Bronchial epithelial cell (primary cell): ENCODE data around the gene CACNA1H. TPM values are rescaled to one million over a fixed set of nuclear protein-coding genes. Genes with fewer than 3 reads are reported as not detected.

Experiments used
- DNase-seq: peaks from one replicate; pipeline ENCODE4 v3.0.0-alpha.2; 2010; ENCODE audit warnings: low read depth
- FAIRE-seq: peaks from 2 replicates; lab custom pipeline; 2011; peaks lifted over from hg19 to GRCh38; lab: Jason Lieb, UNC
- H3K27me3 ChIP-seq: 2 replicates; pipeline ENCODE4 v1.5.1; 2011; ENCODE audit warnings: low read length; ENCODE audit not compliant: control insufficient read depth, insufficient read depth
- H3K36me3 ChIP-seq: 2 replicates; pipeline ENCODE4 v1.5.1; 2011; ENCODE audit warnings: low read length; ENCODE audit not compliant: control insufficient read depth, insufficient read depth
- H3K4me3 ChIP-seq: 2 replicates; pipeline ENCODE4 v1.5.1; 2011; ENCODE audit warnings: mild to moderate bottlenecking, low read depth, low read length, control low read depth
- total RNA-seq: library from RNA; depleted of rRNA; stranded (reverse); fragments of >200 nt; gene quantifications from 2 replicates; pipeline ENCODE4 v1.2.1, GENCODE V29; 2014
- TF ChIP-seq, protein P1 (sequence below): IDR thresholded peaks from 2 replicates; pipeline ENCODE4 v1.5.1; 2011; ENCODE audit warnings: mild to moderate bottlenecking, moderate library complexity, low read length, control low read depth, inconsistent platforms; ENCODE audit not compliant: insufficient read depth, severe bottlenecking

The CACNA1H gene
- total RNA-seq, 1 donor from 2014 or later: not detected

DNA sequence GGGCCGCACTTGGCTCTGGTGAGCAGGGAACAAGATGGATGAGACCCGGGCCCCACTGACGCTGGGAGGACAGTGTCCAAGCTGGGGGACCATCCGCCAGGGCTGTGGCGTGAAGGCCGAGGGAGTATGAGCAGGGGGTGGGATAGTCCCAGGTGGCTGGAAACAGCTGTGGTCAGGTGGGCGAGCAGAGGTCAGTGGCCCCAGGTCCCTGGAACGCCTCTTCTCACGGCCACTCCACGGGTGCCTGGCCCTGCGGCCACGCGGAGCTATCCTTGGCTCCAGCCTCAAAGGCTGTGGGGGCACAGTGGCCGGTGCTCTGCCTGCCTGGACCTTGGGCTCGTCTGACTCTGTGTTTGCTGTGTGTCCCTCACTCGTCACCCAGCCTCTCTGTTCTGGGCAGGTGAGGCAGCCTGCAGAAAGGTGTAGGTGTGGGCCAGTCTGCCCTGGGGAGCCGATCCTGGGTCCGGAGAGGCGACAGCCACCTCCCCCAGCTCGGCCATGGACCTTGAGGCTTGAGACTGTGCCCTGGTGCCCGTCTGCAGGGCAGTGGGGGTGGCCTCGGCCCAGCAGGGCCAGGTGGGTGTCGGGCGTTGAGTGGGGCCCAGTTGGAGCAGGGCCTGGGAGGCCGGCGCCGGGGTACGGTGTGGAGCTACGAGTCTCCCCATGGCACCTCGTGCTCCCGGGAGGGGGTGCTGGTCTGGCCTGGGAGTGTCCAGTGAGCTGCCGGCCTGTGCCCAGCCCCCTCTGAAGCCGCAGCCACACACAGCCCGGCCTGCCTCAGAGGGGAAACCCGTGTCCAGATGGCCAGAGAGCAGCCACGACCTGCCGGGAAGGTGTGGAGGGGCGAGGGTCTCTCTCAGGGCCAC, 10.0 kb downstream of the CACNA1H start:
- no peak overlapping the region for H3K4me3 ChIP-seq
- TF ChIP-seq, protein P1, sequence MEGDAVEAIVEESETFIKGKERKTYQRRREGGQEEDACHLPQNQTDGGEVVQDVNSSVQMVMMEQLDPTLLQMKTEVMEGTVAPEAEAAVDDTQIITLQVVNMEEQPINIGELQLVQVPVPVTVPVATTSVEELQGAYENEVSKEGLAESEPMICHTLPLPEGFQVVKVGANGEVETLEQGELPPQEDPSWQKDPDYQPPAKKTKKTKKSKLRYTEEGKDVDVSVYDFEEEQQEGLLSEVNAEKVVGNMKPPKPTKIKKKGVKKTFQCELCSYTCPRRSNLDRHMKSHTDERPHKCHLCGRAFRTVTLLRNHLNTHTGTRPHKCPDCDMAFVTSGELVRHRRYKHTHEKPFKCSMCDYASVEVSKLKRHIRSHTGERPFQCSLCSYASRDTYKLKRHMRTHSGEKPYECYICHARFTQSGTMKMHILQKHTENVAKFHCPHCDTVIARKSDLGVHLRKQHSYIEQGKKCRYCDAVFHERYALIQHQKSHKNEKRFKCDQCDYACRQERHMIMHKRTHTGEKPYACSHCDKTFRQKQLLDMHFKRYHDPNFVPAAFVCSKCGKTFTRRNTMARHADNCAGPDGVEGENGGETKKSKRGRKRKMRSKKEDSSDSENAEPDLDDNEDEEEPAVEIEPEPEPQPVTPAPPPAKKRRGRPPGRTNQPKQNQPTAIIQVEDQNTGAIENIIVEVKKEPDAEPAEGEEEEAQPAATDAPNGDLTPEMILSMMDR: no peak
- H3K27me3 ChIP-seq: peaks cover 9% of the 10 kb centered on the region
- DNase-seq: no peak
- no peaks in the 10 kb centered on the region for H3K36me3 ChIP-seq
- FAIRE-seq: no peak

DNA sequence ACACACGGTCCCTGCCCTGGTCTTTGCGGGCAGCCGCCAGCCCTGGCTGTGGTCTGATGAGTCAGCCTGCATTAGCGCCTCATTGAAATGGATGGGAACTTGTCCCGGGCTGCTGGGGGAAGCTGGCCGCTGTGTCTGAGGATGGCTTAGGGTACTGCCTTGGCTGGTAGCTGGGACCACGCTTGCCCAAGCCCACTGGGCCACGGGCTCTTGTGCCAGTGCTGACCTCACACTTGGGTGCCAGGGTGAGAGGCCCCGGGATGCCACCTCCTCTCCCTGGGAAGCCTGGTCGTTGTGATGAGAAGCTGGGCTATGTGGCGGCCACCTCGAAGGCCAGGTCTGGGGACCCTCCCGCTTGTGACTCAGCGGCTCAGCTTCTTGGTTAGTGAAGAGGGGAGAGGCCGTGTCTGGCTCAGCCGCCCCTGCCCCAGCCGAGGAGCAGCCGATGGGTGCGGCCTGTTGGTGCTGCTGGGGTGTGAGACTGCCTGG, 10.7 kb downstream of the CACNA1H start:
- no peak for DNase-seq

GRCh38 chr16:1164382-1164781, 11.5 kb downstream of the CACNA1H start:
- Histone ChIP-seq H3K27me3 (peaks cover 9% of the 10 kb centered on the region), H3K36me3 (no peaks in the 10 kb centered on the region), H3K4me3 (no peak overlapping the region)
- FAIRE-seq (no peak), DNase-seq (no peak)
- TF ChIP-seq, protein P1: no peak

More for the DNA sequence above, 10.7 kb downstream of the CACNA1H start:
- H3K36me3 ChIP-seq: no peaks in the 10 kb centered on the region
- no peak for FAIRE-seq
- H3K27me3 ChIP-seq: peaks cover 9% of the 10 kb centered on the region
- no peak overlapping the region for H3K4me3 ChIP-seq
- TF ChIP-seq, protein P1: no peak

DNA sequence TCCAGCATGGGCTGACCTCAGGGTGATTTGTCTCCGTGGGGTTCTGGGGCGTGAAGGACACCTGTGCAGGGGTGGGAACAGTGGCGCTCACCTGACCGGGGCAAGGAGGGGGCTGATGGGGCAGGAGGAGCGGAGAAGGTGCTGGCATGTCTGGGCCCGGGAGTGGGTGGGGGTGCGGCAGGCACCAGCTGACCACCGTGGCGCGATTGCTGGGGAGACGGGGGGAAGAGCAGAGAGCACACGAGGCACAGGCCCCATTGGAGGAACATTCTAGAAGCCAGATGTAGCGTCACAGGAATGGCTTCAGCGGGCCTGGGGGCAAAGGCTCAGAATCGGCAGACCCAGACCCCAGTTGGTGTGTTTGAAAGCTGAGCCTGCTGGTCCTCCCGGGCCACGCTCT, 12.1 kb downstream of the CACNA1H start:
- no peaks in the 10 kb centered on the region for H3K36me3 ChIP-seq
- no peak for FAIRE-seq
- TF ChIP-seq, protein P1: no peak
- no peak overlapping the region for H3K4me3 ChIP-seq
- H3K27me3 ChIP-seq: peaks cover 4% of the 10 kb centered on the region
- no peak for DNase-seq

DNA sequence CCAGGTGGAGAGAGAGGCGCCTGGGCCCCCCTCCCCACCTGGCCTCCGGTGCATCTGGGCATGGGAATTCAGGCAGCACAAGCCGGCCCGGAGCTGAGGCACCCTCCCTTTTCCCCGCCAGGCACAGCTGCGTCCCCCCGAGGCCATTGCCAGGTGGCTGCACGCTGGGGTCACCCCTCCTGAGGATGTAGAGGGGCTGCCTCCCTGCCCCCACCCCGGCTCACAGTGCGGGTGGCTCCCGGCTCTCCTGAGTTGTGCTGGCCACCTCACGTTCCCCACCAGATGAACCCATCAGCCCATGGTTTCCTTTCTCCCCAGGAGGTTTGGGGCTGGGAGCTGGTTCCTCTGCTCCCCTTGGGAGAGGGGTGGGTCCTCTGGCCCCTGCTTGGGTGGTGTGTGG, 12.6 kb downstream of the CACNA1H start:
- DNase-seq (no peak), FAIRE-seq (no peak)
- H3K27me3 ChIP-seq: peaks cover 3% of the 10 kb centered on the region

More for the DNA sequence above, 12.6 kb downstream of the CACNA1H start:
- TF ChIP-seq, protein P1: no peak
- Histone ChIP-seq H3K36me3 (no peaks in the 10 kb centered on the region), H3K4me3 (no peak overlapping the region)
